ENCODE measurements around the gene LRRTM4. TPM values are rescaled to one million over a fixed set of nuclear protein-coding genes. Genes with fewer than 3 reads are reported as not detected.
"Not testable (repeated sequence)": the region's sequence is repeated elsewhere in the genome, so short reads cannot be mapped to it uniquely, and the experiment has no call there.

Gene LRRTM4
- total RNA-seq, 1 experiment from 2014 or later: 0.23 TPM

- ChIA-PET CTCF (no interaction called here), POLR2A (no interaction called here)
- no peak for DNase-seq (ENCODE audit: low read depth, low spot score)
- BruUV-seq (replicated peaks): no TSS peak
- no peak for ATAC-seq
- TF ChIP-seq CTCF (IDR thresholded peaks at IDR 0.05) (no peak), POLR2AphosphoS5 (IDR thresholded peaks at IDR 0.05; ENCODE audit: low read depth, low read length) (no peak), TCF7L2 (IDR thresholded peaks at IDR 0.05; ENCODE audit: low read depth, low read length) (no peak), SIN3A (IDR thresholded peaks at IDR 0.05; ENCODE audit: borderline replicate concordance, insufficient read depth, low read depth, low read length) (no peak), REST (IDR thresholded peaks at IDR 0.05; ENCODE audit: insufficient read depth in 1 of 2, low read depth in 2 of 2, low read length in 1 of 2) (no peak)
- H3K27ac ChIP-seq (ENCODE audit: low read length): no peak overlapping the region
- no peaks in the 10 kb centered on the region for H3K9me3 ChIP-seq (ENCODE audit: control insufficient read depth, insufficient read depth, low read depth, low read length)
- in situ Hi-C loops (cut with HindIII; ENCODE audit: low pct_unique_long_range_greater_than_20kb, low sequenced_read_pairs) (no loop called here), intact Hi-C loops (cut with micrococcal nuclease; ENCODE audit: unreplicated experiment) (no loop called here)
- no peak overlapping the region for H3K4me3 ChIP-seq (ENCODE audit: low read depth in 2 of 2, low read length in 2 of 2)
- H3K27me3 ChIP-seq (ENCODE audit: control insufficient read depth, insufficient read depth, low read length): no peaks in the 10 kb centered on the region
- no peaks in the 10 kb centered on the region for H3K36me3 ChIP-seq (ENCODE audit: control insufficient read depth, insufficient read depth, low read length)
- no peaks in the 10 kb centered on the region for H3K4me1 ChIP-seq (ENCODE audit: control insufficient read depth, insufficient read depth, low read length)
Measured at GRCh38 chr2:76808732-76809131, 713.4 kb downstream of the LRRTM4 start.

- intact Hi-C loops (cut with micrococcal nuclease; ENCODE audit: unreplicated experiment): no loop called here
- ATAC-seq: no peak
- Histone ChIP-seq H3K4me1 (ENCODE audit: control insufficient read depth, insufficient read depth, low read length) (no peaks in the 10 kb centered on the region), H3K9me3 (ENCODE audit: control insufficient read depth, insufficient read depth, low read depth, low read length) (no peaks in the 10 kb centered on the region), H3K4me3 (ENCODE audit: low read depth in 2 of 2, low read length in 2 of 2) (no peak overlapping the region), H3K27ac (ENCODE audit: low read length) (no peak overlapping the region), H3K27me3 (ENCODE audit: control insufficient read depth, insufficient read depth, low read length) (no peaks in the 10 kb centered on the region), H3K36me3 (ENCODE audit: control insufficient read depth, insufficient read depth, low read length) (no peaks in the 10 kb centered on the region)
- ChIA-PET POLR2A (no interaction called here), CTCF (no interaction called here)
- BruUV-seq (replicated peaks): no TSS peak
- TF ChIP-seq CTCF (IDR thresholded peaks at IDR 0.05) (no peak), REST (IDR thresholded peaks at IDR 0.05; ENCODE audit: insufficient read depth in 1 of 2, low read depth in 2 of 2, low read length in 1 of 2) (no peak), SIN3A (IDR thresholded peaks at IDR 0.05; ENCODE audit: borderline replicate concordance, insufficient read depth, low read depth, low read length) (no peak), TCF7L2 (IDR thresholded peaks at IDR 0.05; ENCODE audit: low read depth, low read length) (no peak), POLR2AphosphoS5 (IDR thresholded peaks at IDR 0.05; ENCODE audit: low read depth, low read length) (no peak)
- no peak for DNase-seq (ENCODE audit: low read depth, low spot score)
- in situ Hi-C loops (cut with HindIII; ENCODE audit: low pct_unique_long_range_greater_than_20kb, low sequenced_read_pairs): no loop called here
Measured at GRCh38 chr2:76793647-76794334, 728.4 kb downstream of the LRRTM4 start.

GRCh38 chr2:76781313-76781712 lies 740.9 kb downstream of the LRRTM4 start:
- H3K4me1 ChIP-seq (ENCODE audit: control insufficient read depth, insufficient read depth, low read length); DNase-seq (ENCODE audit: low read depth, low spot score); H3K36me3 ChIP-seq (ENCODE audit: control insufficient read depth, insufficient read depth, low read length); POLR2A ChIA-PET; ATAC-seq; H3K27ac ChIP-seq (ENCODE audit: low read length); CTCF ChIA-PET; H3K27me3 ChIP-seq (ENCODE audit: control insufficient read depth, insufficient read depth, low read length); in situ Hi-C loops (cut with HindIII; ENCODE audit: low pct_unique_long_range_greater_than_20kb, low sequenced_read_pairs); intact Hi-C loops (cut with micrococcal nuclease; ENCODE audit: unreplicated experiment); H3K9me3 ChIP-seq (ENCODE audit: control insufficient read depth, insufficient read depth, low read depth, low read length); BruUV-seq (replicated peaks); H3K4me3 ChIP-seq (ENCODE audit: low read depth in 2 of 2, low read length in 2 of 2): not testable (repeated sequence)
